Neural cell (in vitro differentiated cells): ENCODE results near the gene S100A12. TPM values are rescaled to one million over a fixed set of nuclear protein-coding genes. Genes with fewer than 3 reads are reported as not detected.

ENCODE experiments used
- H2AFZ ChIP-seq: fragments of 200-600, 300-800 bp; sonication (generic), shearing (Covaris generic); 2 replicates; pipeline ENCODE4 v1.6.0; 2014; ENCODE audit warnings: low read depth, mild to moderate bottlenecking, antibody characterized with exemption, low read length, moderate library complexity
- H3F3A ChIP-seq: fragments of 200-600 bp; shearing (Covaris generic); 2 replicates; pipeline ENCODE4 v1.6.1; 2016; ENCODE audit warnings: mild to moderate bottlenecking, moderate library complexity, mixed read lengths, antibody characterized with exemption, low read length; ENCODE audit not compliant: insufficient read depth, poor library complexity, severe bottlenecking
- H3K27ac ChIP-seq: fragments of 200-600, 300-800 bp; sonication (generic), shearing (Covaris generic); 2 replicates; pipeline ENCODE4 v1.5.1; 2014; ENCODE audit warnings: mild to moderate bottlenecking, low read length, moderate library complexity
- H3K27me3 ChIP-seq: fragments of 300-800, 200-600 bp; sonication (generic), shearing (Covaris generic); 2 replicates; pipeline ENCODE4 v1.6.0; 2014; ENCODE audit warnings: mild to moderate bottlenecking, low read depth, low read length, moderate library complexity; ENCODE audit not compliant: insufficient read depth
- H3K36me3 ChIP-seq: fragments of 300-800, 200-600 bp; sonication (generic), shearing (Covaris generic); 2 replicates; pipeline ENCODE4 v1.5.1; 2014; ENCODE audit warnings: mild to moderate bottlenecking, antibody characterized with exemption, low read length, moderate library complexity; ENCODE audit not compliant: insufficient read depth
- H3K4me2 ChIP-seq: fragments of 300-800, 200-600 bp; sonication (generic), shearing (Covaris generic); 2 replicates; pipeline ENCODE4 v1.6.0; 2014; ENCODE audit warnings: mild to moderate bottlenecking, low read length
- H3K4me3 ChIP-seq: fragments of 300-800, 200-600 bp; sonication (generic), shearing (Covaris generic); 2 replicates; pipeline ENCODE4 v1.5.1; 2014; ENCODE audit warnings: mild to moderate bottlenecking, low read length, moderate library complexity
- H3K79me2 ChIP-seq: fragments of 200-600 bp; shearing (Covaris generic); replicated peaks from 2 replicates; pipeline ENCODE4 v1.6.0; 2014; ENCODE audit warnings: mild to moderate bottlenecking, low read length, moderate library complexity; ENCODE audit not compliant: insufficient read depth
- H3K9ac ChIP-seq: fragments of 300-800, 200-600 bp; sonication (generic), shearing (Covaris generic); 2 replicates; pipeline ENCODE4 v1.6.1; 2016; ENCODE audit warnings: mild to moderate bottlenecking, low read length, mixed read lengths
- H3K9me2 ChIP-seq: fragments of 200-600 bp; shearing (Covaris generic); 2 replicates; pipeline ENCODE4 v1.6.1; 2016; ENCODE audit warnings: mild to moderate bottlenecking, low read length, mixed read lengths; ENCODE audit not compliant: insufficient read depth
- H3K9me3 ChIP-seq: fragments of 200-600, 300-800 bp; sonication (generic), shearing (Covaris generic); 2 replicates; pipeline ENCODE4 v1.6.1; 2016; ENCODE audit warnings: mild to moderate bottlenecking, mixed run types, low read length, moderate library complexity, mixed read lengths
- H4K20me1 ChIP-seq: fragments of 200-600 bp; shearing (Covaris generic); 2 replicates; pipeline ENCODE4 v1.6.1; 2016; ENCODE audit warnings: mild to moderate bottlenecking, mixed run types; ENCODE audit not compliant: insufficient read depth
- EP300 ChIP-seq: fragments of 450-650 bp; conservative IDR thresholded peaks from 2 replicates; pipeline ENCODE4 v1.6.1; 2014; ENCODE audit warnings: antibody characterized with exemption, mild to moderate bottlenecking, moderate library complexity; ENCODE audit not compliant: poor library complexity, severe bottlenecking
- EZH2 ChIP-seq: fragments of 200-600, 300-800 bp; shearing (Covaris generic), sonication (generic); IDR thresholded peaks from 2 replicates; pipeline ENCODE4 v1.6.1; 2014; ENCODE audit warnings: antibody characterized with exemption, low read length, borderline replicate concordance, mild to moderate bottlenecking; ENCODE audit not compliant: insufficient read depth, poor library complexity, severe bottlenecking
- MXI1 ChIP-seq: fragments of 450-650 bp; conservative IDR thresholded peaks from 2 replicates; pipeline ENCODE4 v1.6.1; 2014; ENCODE audit warnings: antibody characterized with exemption, mild to moderate bottlenecking; ENCODE audit not compliant: poor library complexity, severe bottlenecking
- POLR2AphosphoS5 ChIP-seq: IDR thresholded peaks from 2 replicates; pipeline ENCODE4 v1.6.1; 2012
- RAD21 ChIP-seq: fragments of 450-650 bp; conservative IDR thresholded peaks from 2 replicates; pipeline ENCODE4 v1.6.1; 2014; ENCODE audit warnings: antibody characterized with exemption, mild to moderate bottlenecking, moderate library complexity
- SMC3 ChIP-seq: fragments of 450-650 bp; conservative IDR thresholded peaks from 2 replicates; pipeline ENCODE4 v1.6.1; 2014; ENCODE audit warnings: antibody characterized with exemption, mild to moderate bottlenecking, moderate library complexity; ENCODE audit not compliant: poor library complexity
- TAF1 ChIP-seq: IDR thresholded peaks from 2 replicates; pipeline ENCODE4 v1.6.1; 2012; ENCODE audit warnings: low read depth
- polyA plus RNA-seq: library from polyadenylated mRNA; depleted of rRNA; stranded (reverse); fragments of >200 nt; gene quantifications from 2 replicates; pipeline ENCODE4 v1.2.3, GENCODE V29; 2014
- TF ChIP-seq, protein P1 (sequence below): IDR thresholded peaks from 2 replicates; pipeline ENCODE4 v1.6.1; 2012; ENCODE audit warnings: borderline replicate concordance
- TF ChIP-seq, protein P2 (sequence below): fragments of 450-650 bp; IDR thresholded peaks from 2 replicates; pipeline ENCODE4 v1.5.1; 2014; ENCODE audit warnings: antibody characterized with exemption, mild to moderate bottlenecking, moderate library complexity; ENCODE audit not compliant: poor library complexity, severe bottlenecking

S100A12 gene
- polyA plus RNA-seq, 1 donor from 2014 or later, result not detected

DNA sequence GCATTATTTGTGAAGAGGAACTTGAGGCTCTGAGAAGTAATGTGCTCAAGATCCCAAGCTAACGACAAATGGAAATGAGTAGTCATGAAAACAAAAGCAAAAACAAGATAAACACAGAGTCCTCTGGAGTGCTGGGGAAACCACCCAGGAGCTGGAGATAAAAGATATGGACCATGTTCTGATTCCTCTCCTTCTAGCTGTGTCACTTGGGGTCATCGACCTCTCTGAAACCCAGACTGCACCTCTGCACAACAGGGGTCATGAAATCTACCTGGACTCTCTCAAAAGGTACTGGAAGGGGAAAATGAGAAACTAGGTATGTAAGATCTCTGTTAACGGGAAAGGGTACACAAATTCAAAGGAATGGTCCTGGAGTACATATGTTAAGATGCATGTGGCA, 33.2 kb downstream of the S100A12 start:
- H3K4me3 ChIP-seq, result no peak overlapping the region
- H3K9me3 ChIP-seq, result no peaks in the 10 kb centered on the region
- H3K27ac ChIP-seq, result no peak overlapping the region
- H3K36me3 ChIP-seq, result no peaks in the 10 kb centered on the region
- H3F3A ChIP-seq, result no peaks in the 10 kb centered on the region
- H3K9me2 ChIP-seq, result no peaks in the 10 kb centered on the region
- no peaks in the 10 kb centered on the region for H4K20me1 ChIP-seq
- H3K4me2 ChIP-seq, result no peak overlapping the region
- H3K27me3 ChIP-seq, result no peaks in the 10 kb centered on the region
- H3K79me2 ChIP-seq, result no peaks in the 10 kb centered on the region
- TF ChIP-seq POLR2AphosphoS5, result no peak
- no peak for TF ChIP-seq EP300
- TF ChIP-seq, protein P1, sequence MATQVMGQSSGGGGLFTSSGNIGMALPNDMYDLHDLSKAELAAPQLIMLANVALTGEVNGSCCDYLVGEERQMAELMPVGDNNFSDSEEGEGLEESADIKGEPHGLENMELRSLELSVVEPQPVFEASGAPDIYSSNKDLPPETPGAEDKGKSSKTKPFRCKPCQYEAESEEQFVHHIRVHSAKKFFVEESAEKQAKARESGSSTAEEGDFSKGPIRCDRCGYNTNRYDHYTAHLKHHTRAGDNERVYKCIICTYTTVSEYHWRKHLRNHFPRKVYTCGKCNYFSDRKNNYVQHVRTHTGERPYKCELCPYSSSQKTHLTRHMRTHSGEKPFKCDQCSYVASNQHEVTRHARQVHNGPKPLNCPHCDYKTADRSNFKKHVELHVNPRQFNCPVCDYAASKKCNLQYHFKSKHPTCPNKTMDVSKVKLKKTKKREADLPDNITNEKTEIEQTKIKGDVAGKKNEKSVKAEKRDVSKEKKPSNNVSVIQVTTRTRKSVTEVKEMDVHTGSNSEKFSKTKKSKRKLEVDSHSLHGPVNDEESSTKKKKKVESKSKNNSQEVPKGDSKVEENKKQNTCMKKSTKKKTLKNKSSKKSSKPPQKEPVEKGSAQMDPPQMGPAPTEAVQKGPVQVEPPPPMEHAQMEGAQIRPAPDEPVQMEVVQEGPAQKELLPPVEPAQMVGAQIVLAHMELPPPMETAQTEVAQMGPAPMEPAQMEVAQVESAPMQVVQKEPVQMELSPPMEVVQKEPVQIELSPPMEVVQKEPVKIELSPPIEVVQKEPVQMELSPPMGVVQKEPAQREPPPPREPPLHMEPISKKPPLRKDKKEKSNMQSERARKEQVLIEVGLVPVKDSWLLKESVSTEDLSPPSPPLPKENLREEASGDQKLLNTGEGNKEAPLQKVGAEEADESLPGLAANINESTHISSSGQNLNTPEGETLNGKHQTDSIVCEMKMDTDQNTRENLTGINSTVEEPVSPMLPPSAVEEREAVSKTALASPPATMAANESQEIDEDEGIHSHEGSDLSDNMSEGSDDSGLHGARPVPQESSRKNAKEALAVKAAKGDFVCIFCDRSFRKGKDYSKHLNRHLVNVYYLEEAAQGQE, result no peak
- TF ChIP-seq, protein P2, sequence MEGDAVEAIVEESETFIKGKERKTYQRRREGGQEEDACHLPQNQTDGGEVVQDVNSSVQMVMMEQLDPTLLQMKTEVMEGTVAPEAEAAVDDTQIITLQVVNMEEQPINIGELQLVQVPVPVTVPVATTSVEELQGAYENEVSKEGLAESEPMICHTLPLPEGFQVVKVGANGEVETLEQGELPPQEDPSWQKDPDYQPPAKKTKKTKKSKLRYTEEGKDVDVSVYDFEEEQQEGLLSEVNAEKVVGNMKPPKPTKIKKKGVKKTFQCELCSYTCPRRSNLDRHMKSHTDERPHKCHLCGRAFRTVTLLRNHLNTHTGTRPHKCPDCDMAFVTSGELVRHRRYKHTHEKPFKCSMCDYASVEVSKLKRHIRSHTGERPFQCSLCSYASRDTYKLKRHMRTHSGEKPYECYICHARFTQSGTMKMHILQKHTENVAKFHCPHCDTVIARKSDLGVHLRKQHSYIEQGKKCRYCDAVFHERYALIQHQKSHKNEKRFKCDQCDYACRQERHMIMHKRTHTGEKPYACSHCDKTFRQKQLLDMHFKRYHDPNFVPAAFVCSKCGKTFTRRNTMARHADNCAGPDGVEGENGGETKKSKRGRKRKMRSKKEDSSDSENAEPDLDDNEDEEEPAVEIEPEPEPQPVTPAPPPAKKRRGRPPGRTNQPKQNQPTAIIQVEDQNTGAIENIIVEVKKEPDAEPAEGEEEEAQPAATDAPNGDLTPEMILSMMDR, result no peak
- no peak for TF ChIP-seq EZH2
- no peak for TF ChIP-seq RAD21
- TF ChIP-seq TAF1, result no peak
- TF ChIP-seq SMC3, result no peak
- TF ChIP-seq MXI1, result no peak
- no peak overlapping the region for H3K9ac ChIP-seq
- no peak overlapping the region for H2AFZ ChIP-seq

DNA sequence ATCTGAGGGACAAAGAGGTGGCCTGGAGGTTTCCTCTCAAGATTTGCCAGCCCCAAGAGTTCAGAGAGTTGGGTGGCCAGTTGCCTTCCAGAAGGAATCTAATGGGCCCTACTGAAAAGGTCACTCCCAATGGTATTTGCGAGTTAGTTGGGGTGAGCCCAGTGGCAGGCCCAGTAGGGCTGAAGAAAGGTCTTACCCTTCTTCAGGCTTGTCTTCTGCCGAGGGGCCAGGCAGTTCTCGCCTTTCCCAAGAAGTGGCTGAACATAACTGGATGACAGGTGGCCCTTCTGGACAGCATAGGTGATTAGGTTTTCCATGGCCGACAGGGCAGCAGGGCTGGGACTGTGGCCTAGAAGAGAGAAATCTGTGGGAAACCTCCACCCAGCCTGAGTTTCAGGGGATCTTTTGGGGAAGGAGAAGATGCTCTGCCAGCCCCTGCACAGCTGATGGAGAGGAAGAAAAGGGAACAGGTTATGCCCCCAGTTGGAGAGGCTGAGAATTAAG, 33.9 kb downstream of the S100A12 start:
- TF ChIP-seq MXI1, result no peak
- no peak for TF ChIP-seq POLR2AphosphoS5
- no peak for TF ChIP-seq TAF1
- TF ChIP-seq, protein P1, result no peak
- H3K4me2 ChIP-seq, result no peak overlapping the region
- H3K9ac ChIP-seq, result no peak overlapping the region
- H3K9me3 ChIP-seq, result no peaks in the 10 kb centered on the region
- H3K9me2 ChIP-seq, result no peaks in the 10 kb centered on the region
- no peaks in the 10 kb centered on the region for H3F3A ChIP-seq
- H3K36me3 ChIP-seq, result no peaks in the 10 kb centered on the region
- no peaks in the 10 kb centered on the region for H3K79me2 ChIP-seq
- no peaks in the 10 kb centered on the region for H3K27me3 ChIP-seq
- no peak overlapping the region for H3K4me3 ChIP-seq
- no peaks in the 10 kb centered on the region for H4K20me1 ChIP-seq
- H3K27ac ChIP-seq, result no peak overlapping the region
- no peak overlapping the region for H2AFZ ChIP-seq
